ENCODE measurements around the gene FMNL3. TPM values are rescaled to one million over a fixed set of nuclear protein-coding genes. Genes with fewer than 3 reads are reported as not detected.

Gene FMNL3
- total and polyA plus RNA-seq, 2 of the 8 experiments (the other 6 are each of a cell fraction or from before 2014, with no cell fraction given) = 8.6 to 29.0 TPM

GRCh38 chr12:49587174-49587908 lies 119.9 kb downstream of the FMNL3 start:
- H2BK12ac ChIP-seq (ENCODE audit: low read depth, low read length) = no peak overlapping the region
- H2BK120ac ChIP-seq (replicated peaks; ENCODE audit: low read depth, low read length) = no peak overlapping the region
- H2AFZ ChIP-seq (ENCODE audit: low read length) = no peak overlapping the region
- peaks cover 0 to 2% of the 10 kb centered on the region in 2 experiments for H4K20me1 ChIP-seq (replicated peaks in 1 of 2; ENCODE audit: control insufficient read depth in 1 of 2, insufficient read depth in 2 of 2, low read length in 2 of 2)
- FAIRE-seq = no peak
- no peak overlapping the region for H2BK15ac ChIP-seq (ENCODE audit: low read length)
- 90% methylated on average over 11 of the region's 11 CpGs; no CpG with 5 or more reads in 1 of the 2 experiments for WGBS, 2 experiments (ENCODE audit: extremely low coverage in 1 of 2, insufficient coverage in 1 of 2, insufficient read length in 1 of 2, insufficient replicate concordance in 2 of 2, low coverage in 1 of 2, low lambda C conversion rate in 2 of 2, missing lambda C conversion rate in 1 of 2)
- H3K14ac ChIP-seq (ENCODE audit: insufficient read length) = no peak overlapping the region
- H3K4me2 ChIP-seq (ENCODE audit: insufficient read depth in 1 of 2, low read depth in 2 of 2, low read length in 2 of 2) = no peak overlapping the region
- H3K23me2 ChIP-seq (ENCODE audit: low read depth, low read length) = no peaks in the 10 kb centered on the region; the same call in 1 of the 2 replicates
- no peak overlapping the region for H2AK5ac ChIP-seq (ENCODE audit: low read depth, low read length)
- no peaks in the 10 kb centered on the region for H3K79me2 ChIP-seq (ENCODE audit: control insufficient read depth in 1 of 2, insufficient read depth in 2 of 2, low read length in 2 of 2)
- no peak overlapping the region for H4K91ac ChIP-seq (replicated peaks; ENCODE audit: insufficient read length, low read length)
- H3K23ac ChIP-seq (ENCODE audit: insufficient read length) = no peak overlapping the region
- no peak overlapping the region for H3K4ac ChIP-seq (replicated peaks; ENCODE audit: insufficient read length, low read depth, low read length)
- no peak overlapping the region for H2BK5ac ChIP-seq (ENCODE audit: low read depth, low read length)
- H3K27me3 ChIP-seq (replicated peaks in 1 of 4; ENCODE audit: control insufficient read depth in 3 of 4, extremely low read depth in 1 of 4, insufficient read depth in 3 of 4, low read length in 3 of 4) = no peaks in the 10 kb centered on the region
- H3K79me1 ChIP-seq (ENCODE audit: low read depth, low read length) = no peaks in the 10 kb centered on the region; the same call in 1 of the 2 replicates
- H3K4me1 ChIP-seq (replicated peaks in 1 of 4; ENCODE audit: control insufficient read depth in 3 of 4, insufficient read depth in 4 of 4, low read length in 3 of 4) = no peaks in the 10 kb centered on the region; a peak in 1 of 7 replicates
- H3K18ac ChIP-seq (ENCODE audit: extremely low read depth, low read length) = no peak overlapping the region
- H3K4me3 ChIP-seq (ENCODE audit: extremely low read depth in 1 of 4, insufficient read depth in 2 of 4, low read depth in 3 of 4, low read length in 4 of 4) = no peak overlapping the region
- no peak overlapping the region for H4K5ac ChIP-seq (ENCODE audit: insufficient read length, low read depth, low read length)
- H3K36me3 ChIP-seq (ENCODE audit: control insufficient read depth in 2 of 4, insufficient read depth in 4 of 4, low read length in 3 of 4) = no peaks in the 10 kb centered on the region; a peak in 1 of 8 replicates
- H3K56ac ChIP-seq (replicated peaks; ENCODE audit: insufficient read length, low read depth, low read length) = no peak overlapping the region
- ChIA-PET POLR2A (ENCODE audit: partially characterized antibody) (interaction anchor here (1.6 kb wide), 1 partner anchor 15 kb away, joined by 6 read pairs; no protein-coding TSS in a partner anchor), CTCF (ENCODE audit: partially characterized antibody) (interaction anchor here (1.0 to 2.4 kb wide), 9 partner anchors 8 to 298 kb away, joined by 3 to 12 read pairs (median 5); no protein-coding TSS in a partner anchor)
- no peak overlapping the region for H3K27ac ChIP-seq (ENCODE audit: low read depth, low read length)
- no peak overlapping the region for H3K9ac ChIP-seq (replicated peaks in 1 of 4; ENCODE audit: extremely low read depth in 1 of 4, low read depth in 3 of 4, low read length in 3 of 4)
- DNase-seq (ENCODE audit: low read depth in 1 of 2, low spot score in 2 of 2) = no peak
- H2BK20ac ChIP-seq (ENCODE audit: low read length) = no peak overlapping the region
- no peaks in the 10 kb centered on the region for H3K9me3 ChIP-seq (ENCODE audit: insufficient read depth in 2 of 2, low read depth in 1 of 2, low read length in 1 of 2)
- no peak overlapping the region for H4K8ac ChIP-seq (ENCODE audit: extremely low read depth, insufficient read depth, low read length)
- no peak for TF ChIP-seq SUZ12 (IDR thresholded peaks at IDR 0.05; ENCODE audit: low read length)
- TF ChIP-seq POU5F1 (IDR thresholded peaks at IDR 0.05; ENCODE audit: low read depth, low read length) = no peak
- TF ChIP-seq YY1 (IDR thresholded peaks at IDR 0.05; ENCODE audit: low read depth, low read length) = no peak
- no peak for TF ChIP-seq TCF12 (IDR thresholded peaks at IDR 0.05; ENCODE audit: low read depth, low read length)
- no peak for TF ChIP-seq KDM5A (IDR thresholded peaks at IDR 0.05; ENCODE audit: low read length)
- TF ChIP-seq SP4 (IDR thresholded peaks at IDR 0.05; ENCODE audit: low read length) = no peak
- TF ChIP-seq CBX8 (IDR thresholded peaks at IDR 0.05; ENCODE audit: borderline replicate concordance, low read depth, low read length) = no peak
- TF ChIP-seq GABPA (IDR thresholded peaks at IDR 0.05; ENCODE audit: borderline replicate concordance, insufficient read depth, low read length) = no peak
- no peak for TF ChIP-seq NRF1 (IDR thresholded peaks at IDR 0.05; ENCODE audit: low read depth, low read length)
- no peak for TF ChIP-seq RXRA (IDR thresholded peaks at IDR 0.05; ENCODE audit: insufficient read depth, low read depth, low read length)
- no peak for TF ChIP-seq MAX (IDR thresholded peaks at IDR 0.05)
- TF ChIP-seq USF2 (IDR thresholded peaks at IDR 0.05; ENCODE audit: low read length) = no peak

All from H1 (cell line).